Right hindlimb (tissue), 1 donor: Measurements from ENCODE around the gene BMPR1B.
"Not testable (repeated sequence)": the region's sequence is repeated elsewhere in the genome, so short reads cannot be mapped to it uniquely, and the experiment has no call there.

Experiments used
- DNase-seq: peaks from one replicate; pipeline ENCODE4 v3.0.0-alpha.2; 2018

Gene BMPR1B

GRCh38 chr4:94763500-94763899 is 5.7 kb downstream of the BMPR1B start:
- DNase-seq: no peak

GRCh38 chr4:94764069-94764468 is 6.3 kb downstream of the BMPR1B start:
- no peak for DNase-seq

- no peak for DNase-seq
These were observed 7.4 kb downstream of the BMPR1B start for GRCh38 chr4:94765174-94765573.

- no peak for DNase-seq
These were observed 7.9 kb downstream of the BMPR1B start for GRCh38 chr4:94765648-94766047.

- no peak for DNase-seq
These were observed 9.1 kb downstream of the BMPR1B start for GRCh38 chr4:94766856-94767255.

GRCh38 chr4:94767446-94767845 is 9.7 kb downstream of the BMPR1B start:
- no peak for DNase-seq

DNA sequence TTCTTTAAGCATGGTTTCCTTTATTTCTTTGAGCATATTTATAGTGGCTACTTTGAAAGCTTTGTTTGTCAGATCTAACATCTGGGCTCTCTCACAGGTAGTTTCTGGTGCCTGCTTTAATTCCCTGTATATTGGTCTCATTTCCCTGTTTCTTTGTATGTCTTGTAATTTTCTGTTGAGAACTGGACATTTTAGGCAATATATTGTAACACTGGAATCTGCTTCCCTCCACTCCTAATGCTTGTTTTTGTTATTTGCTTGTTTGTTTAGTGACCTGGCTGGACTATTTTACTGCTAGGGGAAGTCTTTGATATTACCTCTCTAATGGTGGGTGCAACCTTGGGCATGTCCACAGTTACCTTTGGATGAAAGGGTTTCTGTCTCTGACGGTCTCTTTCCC is 25.0 kb downstream of the BMPR1B start:
- DNase-seq: no peak

DNA sequence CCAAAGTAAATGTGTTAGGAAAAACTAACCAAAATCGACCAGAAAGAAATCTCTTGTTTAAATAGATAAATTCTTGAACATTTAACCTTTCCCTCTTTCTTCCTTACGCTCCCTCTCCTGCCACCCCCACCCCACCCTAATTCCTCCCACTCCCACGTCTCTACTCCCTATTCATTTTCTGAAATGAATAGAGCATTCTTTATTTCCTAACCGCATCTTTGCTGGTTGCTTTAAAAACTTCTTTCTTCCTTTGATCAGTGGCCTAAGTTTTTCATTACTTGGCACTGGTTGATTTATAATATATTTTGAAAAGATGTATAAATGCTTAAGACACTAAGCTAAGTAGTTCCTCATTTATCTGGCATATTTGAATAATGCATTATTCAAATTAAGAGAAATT is 33.9 kb downstream of the BMPR1B start:
- DNase-seq: no peak

DNA sequence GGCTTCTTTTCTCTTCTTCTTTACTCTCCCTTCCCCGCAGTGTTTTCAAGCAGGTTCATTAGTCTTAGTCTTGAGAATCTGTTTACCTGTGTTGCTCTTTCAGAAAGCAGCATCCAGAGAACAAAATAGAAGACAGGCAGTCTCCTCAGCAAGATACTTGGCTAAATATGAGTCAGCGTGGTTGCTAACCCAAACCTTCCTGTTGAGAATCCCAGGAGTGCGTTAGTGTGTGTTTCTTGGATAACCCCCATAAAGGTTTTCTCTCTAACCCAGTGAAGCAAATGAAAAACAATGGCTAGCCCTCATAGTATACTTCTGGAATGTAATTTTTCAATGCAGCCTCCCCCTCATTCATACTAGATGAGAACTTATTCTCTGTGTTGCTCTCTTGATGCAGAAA is 41.1 kb downstream of the BMPR1B start:
- DNase-seq: no peak

DNA sequence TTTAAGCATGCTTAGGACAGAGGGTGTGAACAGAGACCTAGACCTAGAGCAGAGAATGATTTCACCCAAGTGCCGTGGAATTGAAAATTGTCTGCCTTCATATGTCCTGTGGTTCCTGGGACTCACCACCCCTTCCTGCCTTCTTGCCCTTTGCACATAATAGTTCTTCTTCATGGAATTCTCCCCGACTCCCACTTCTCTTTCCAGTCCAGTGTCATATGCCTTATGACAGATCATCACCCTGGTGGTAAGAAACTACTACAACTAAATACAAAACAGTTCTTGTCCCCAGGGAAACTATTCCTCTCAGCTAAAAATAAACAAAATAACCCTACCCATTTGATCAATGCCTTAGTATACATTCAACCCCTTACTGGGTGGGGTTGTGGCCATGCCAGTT is 43.3 kb downstream of the BMPR1B start:
- no peak for DNase-seq

GRCh38 chr4:94802091-94802490 is 44.3 kb downstream of the BMPR1B start:
- DNase-seq: no peak

GRCh38 chr4:94803181-94803580 is 45.4 kb downstream of the BMPR1B start:
- no peak for DNase-seq

DNA sequence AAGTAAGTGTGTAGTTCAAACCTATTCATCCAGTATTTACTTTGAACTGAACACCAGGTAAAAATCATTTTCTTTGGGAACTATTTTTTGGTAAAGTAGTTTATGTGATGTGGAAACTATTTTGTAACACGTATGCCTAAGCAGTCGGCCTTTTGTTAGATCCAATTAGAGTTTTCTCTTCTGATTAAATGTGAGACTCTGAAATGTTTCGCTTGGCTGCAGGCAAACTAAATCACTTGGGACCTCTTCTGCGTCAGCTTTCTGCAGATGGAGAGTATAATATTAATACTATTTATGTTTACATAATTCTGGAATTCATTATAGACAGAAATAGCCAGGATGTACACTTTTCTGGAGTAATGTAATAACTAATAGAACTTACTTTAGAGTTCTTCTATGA is 46.9 kb downstream of the BMPR1B start:
- no peak for DNase-seq

- no peak for DNase-seq
These were observed 48.6 kb downstream of the BMPR1B start for GRCh38 chr4:94806376-94806775.

GRCh38 chr4:94811643-94812042 is 53.9 kb downstream of the BMPR1B start:
- DNase-seq: no peak

DNA sequence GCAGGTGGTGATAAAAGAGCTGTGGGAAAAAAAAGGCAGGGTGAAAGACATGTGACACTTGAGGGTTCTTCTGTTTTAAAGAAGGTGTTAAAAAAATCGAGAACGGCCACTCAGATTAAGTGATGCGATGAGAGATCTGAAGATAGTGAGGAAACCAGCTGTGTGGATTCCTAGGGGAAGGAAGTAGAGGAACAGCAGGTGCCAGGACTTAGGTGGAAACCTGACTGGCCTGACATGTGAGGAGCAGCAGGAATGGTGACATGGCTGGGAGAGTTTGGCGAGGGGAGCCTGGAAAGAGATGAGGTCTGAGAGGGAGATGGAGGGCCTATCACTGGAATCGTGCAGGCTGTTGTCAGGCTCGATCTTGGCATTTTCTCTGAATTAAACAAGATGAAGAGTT is 55.5 kb downstream of the BMPR1B start:
- DNase-seq: no peak

DNA sequence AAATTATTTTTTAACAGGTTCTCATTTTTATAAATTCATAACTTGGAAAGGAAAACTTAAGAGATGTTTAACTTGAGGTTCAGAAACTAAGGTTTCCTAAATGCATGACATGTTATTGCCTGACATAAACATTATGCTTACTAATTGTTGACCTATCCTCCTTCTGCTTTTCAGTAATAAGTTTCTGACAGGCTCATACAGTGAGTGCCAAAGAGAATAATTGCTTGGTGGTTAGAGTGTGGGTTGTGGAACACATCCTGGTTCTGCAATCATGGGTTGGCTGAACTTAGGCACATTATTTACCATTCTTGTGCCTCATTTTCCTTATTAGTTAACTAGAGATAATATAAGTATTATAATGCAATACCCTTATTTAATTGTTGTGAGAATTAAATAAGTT is 56.5 kb downstream of the BMPR1B start:
- DNase-seq: no peak

DNA sequence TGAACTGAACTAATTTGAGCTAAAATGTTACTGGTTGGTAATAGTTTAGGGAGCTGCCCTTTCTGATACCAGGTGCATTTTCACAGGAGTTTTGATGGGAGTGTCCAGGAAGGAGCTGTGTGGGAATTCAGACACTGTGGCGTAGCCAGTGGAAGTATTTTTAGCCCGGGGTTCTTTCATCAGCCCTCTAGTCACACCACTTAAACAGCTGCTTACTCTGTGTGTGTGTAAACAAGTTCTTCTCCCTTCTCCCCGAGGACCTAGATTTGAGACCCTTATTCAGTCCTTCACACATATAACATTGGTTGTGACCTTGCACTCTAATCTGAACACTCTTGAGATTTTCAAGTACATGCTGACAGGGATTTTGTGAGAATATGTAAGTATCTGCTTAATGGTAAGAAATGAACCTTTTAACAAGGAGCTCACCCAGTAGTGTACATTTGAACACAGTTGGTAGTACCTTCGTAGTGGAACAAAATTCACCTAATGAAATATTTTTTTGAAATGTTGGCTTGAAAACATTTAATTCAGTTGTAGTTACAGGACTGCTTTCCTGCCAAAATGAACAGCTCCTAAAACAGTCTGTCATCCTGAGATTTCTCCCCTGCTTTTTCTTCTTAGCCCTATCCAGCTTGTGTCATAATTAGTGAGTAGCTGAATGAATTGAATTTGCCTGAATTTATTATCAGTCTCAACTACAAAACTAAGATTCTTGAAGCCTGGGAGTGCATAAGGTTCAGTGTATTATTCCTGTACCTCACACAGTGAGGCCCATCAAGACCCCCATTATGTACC is 61.8 kb downstream of the BMPR1B start:
- no peak for DNase-seq

GRCh38 chr4:94826206-94826605 is 68.5 kb downstream of the BMPR1B start:
- peak; percentile 34 for DNase-seq

- DNase-seq: no peak
These were observed 69.8 kb downstream of the BMPR1B start for GRCh38 chr4:94827481-94828110.

- DNase-seq: no peak
These were observed 71.1 kb downstream of the BMPR1B start for GRCh38 chr4:94828882-94829281.

DNA sequence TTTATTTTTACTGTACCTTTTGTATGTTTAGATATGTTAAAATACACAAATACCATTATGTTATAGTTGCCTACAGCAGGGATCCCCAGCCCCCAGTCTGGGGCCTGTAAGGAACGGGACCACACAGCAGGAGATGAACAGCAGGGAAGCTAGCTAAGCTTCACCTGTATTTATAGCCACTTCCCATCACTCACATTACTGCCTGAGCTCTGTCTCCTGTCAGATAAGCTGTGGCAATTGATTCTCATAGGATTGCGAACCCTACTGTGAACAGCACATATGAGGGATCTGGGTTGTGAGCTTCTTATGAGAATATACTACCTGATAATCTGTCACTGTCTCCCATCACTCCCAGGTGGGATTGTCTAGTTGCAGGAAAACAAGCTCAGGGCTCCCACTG is 73.9 kb downstream of the BMPR1B start:
- no peak for DNase-seq

GRCh38 chr4:94832329-94832728 is 74.6 kb downstream of the BMPR1B start:
- not testable (repeated sequence) for DNase-seq

DNA sequence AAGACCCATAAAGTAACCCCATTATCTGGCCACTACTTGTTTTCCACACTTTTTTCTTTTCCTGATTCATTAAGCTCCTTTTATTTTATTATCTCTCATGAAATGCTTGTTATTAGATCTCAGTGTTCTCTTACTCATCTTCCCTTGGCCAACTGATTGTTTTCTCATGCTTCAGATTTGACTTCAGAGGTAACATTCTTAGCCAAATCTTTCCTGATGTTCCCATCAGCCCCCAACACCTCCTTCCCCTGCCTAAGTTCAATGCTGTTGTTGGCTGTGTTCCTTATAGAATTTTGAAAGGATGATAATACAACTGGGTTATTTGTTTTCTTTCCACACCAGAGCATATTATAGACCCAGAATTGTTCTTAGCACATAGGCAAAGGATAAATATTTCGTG is 75.6 kb downstream of the BMPR1B start:
- no peak for DNase-seq

DNA sequence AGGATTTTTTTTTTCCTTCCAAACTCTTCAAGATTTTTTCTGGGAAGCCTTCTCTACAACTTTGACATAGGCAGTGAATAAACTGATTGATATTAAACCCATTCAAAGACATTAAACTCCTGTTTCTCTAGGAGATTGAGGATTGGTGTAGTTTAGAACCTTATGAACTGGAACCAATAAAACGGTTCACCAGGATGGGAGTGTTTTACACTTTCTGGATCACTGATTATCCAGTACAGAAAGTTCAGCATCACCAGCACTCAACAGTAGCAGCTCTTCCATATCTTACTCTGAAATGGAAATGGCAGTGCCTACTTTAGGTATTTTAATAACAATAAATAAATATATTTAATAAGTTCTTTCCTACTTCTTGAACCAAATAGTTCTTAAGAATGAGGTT is 76.7 kb downstream of the BMPR1B start:
- no peak for DNase-seq
